Activated CD4-positive, alpha-beta T cell treated with anti-CD3 and anti-CD28 coated beads, Interleukin-2, amount 50 U/mL, for 4 hours (primary cell): ENCODE results near the gene DMBT1.

Experiments used
- DNase-seq, 2 experiments: peaks; one replicate each; pipeline ENCODE4 v3.0.0-alpha.2; 2020

The DMBT1 gene

DNA sequence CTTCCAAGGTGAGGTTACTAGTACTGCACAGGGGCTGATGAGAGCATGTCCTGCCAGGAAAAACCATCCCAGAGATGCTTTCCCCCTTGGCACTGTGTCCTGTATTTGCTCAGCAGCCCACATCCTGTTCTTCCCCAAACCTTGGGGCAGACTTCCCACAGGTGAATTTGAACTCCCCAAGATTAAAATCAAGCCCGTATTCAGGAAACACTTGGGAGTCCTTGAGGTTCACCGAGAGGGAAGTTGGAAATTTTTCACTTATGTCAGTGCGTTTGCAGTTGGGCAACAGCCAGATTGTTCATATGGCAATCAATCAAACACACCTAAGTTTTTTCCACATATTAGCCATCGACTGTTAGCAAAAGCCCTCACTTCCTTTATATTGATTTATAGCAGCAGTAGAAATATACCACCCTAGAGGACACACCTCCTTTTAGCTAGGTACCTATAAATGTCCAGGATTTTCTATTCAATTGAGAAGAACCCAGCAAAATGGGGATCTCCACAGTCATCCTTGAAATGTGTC, at the start of gene DMBT1:
DMBT1 (plus strand) TSS at position 476 of the 526 bp plus-strand sequence; CDS start at position 493, 17 bp downstream.
- DNase-seq = no peak

DNA sequence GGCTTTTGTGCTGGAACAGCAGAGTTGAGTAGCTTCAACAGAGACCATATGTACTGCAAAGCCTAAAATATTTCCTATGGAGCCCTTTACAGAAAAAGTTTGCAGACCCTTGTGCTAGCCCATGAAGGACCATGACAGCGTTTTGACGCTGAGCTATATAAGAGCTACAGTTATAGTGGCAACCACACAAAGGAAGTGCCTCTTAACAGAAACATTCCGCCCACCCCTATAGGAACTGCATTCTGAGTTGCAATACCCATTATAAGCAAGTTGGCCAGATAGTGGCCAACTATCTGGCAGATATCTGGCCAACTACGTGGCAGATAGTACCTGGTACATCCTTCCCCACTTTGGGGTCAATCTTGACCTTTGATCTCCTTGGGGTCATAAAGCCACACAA, 47.5 kb upstream of the DMBT1 start:
- DNase-seq = no peak

DNA sequence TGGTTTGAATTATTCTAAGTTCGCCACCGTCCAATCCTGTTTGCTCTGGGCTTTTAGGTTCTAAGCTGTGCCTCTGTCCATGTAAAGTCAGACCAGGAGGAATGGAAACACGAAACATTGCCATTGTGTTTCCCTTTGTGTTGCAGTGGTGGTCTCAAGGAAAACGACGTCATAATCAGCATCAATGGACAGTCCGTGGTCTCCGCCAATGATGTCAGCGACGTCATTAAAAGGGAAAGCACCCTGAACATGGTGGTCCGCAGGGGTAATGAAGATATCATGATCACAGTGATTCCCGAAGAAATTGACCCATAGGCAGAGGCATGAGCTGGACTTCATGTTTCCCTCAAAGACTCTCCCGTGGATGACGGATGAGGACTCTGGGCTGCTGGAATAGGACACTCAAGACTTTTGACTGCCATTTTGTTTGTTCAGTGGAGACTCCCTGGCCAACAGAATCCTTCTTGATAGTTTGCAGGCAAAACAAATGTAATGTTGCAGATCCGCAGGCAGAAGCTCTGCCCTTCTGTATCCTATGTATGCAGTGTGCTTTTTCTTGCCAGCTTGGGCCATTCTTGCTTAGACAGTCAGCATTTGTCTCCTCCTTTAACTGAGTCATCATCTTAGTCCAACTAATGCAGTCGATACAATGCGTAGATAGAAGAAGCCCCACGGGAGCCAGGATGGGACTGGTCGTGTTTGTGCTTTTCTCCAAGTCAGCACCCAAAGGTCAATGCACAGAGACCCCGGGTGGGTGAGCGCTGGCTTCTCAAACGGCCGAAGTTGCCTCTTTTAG, 46.3 kb upstream of the DMBT1 start:
- no peak for DNase-seq

DNA sequence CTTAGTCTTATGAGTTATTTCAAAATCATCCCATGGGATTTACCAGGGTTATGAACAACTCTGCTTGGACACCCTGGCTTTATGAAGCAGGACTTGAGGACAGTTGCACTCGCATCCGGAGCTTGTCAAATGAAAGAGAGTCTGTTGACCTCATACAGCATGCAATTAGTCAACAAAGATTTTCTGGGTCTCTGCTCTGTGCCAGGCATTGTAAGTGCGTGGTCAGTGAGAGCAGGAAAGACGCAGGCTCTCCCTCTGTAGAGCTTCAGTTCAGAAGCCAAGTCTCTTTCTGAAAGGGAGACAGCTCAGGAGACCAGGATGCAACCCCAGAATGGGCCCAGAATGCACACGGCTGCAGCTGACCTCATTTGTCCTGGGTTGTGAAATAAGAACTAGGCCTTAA, 45.5 kb upstream of the DMBT1 start:
- DNase-seq = no peak

DNA sequence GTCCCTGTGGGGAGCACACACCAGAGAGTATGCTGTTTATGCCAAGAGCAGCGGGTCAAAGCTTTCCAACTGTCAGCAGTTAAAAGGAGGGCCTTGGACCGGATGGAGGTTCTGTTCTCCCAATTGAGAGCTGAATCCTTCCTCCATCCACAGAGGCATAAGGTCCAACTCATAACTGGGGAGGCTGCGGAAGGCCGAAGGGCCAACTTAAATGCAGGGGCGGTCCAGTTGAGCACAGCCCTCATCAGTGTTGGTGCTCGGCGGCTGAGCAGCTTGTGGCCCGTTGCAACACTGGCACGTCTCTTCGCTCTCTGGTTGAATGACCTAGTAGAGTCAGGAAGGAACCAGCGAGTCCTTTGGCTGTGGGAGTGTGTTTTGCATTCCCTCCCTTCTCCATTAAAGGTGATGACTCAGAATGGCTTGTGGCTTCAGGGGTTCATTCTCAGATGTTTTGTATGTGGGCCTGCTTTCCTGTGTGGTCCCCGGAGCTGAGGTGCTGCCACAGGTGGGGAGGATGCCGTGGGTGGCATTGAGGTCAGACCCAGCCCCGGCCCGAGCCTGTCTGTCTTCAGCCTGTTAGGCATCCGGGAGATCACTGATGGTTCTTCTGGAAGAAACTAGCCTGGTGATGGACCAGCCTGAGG, 44.8 kb upstream of the DMBT1 start:
- DNase-seq = peak; percentile 41 to 52

DNA sequence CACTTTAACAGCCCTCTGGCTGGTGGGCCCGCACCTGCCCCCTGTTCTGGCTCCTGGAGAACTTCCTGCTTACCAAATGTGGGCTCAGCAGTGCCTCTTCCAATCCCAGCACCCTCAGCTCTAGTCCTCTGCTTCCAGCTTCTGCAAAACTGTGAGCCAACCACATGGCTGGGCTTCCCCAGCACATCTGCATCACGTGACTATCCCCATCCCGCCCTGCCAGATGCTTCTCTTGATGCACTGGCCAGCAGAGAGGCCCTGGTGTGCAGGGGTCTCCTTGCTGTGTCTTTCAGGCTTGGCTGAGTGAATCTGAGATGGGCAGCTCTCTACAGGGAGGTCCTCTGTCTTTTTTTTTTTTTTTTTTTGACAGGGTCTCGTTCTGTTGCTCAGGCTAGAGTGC, 43.8 kb upstream of the DMBT1 start:
- DNase-seq = no peak

DNA sequence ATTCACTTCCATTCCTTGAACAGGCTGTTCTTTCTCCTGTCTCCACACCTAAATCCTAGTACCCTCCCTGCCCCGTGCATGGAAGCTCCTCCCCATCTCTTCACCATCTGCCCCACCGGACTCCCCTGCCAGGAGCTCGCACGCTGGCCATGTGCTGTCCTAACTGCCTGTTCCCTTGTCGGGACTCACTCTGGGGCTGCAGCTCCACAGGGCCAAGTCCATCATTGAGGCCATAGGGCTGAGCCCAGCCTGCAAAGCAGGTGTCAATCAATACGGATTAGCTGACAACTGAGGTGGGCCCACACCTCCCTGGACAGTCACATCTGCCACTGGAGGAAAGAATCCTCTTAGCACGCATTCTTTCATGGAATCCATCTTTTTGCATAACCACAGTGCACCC, 41.4 kb upstream of the DMBT1 start:
- DNase-seq = no peak

DNA sequence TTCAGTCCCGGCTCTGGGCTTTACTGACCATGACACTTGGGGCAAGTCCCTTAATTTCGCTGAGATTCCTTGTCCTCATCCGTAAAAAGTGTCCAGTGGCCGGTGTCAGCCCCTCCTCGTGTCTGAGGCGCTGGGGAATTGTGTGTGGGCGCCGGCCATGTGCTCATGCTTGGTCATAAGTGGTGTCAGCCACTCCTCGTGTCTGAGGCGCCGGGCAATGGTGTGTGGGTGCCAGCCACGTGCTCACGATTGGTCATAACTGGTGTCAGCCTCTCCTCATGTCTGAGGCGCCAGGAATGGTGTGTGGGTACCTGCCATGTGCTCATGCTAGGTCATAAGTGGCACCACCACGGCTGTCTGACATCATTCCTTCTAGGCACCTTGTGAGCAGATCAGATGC, 40.7 kb upstream of the DMBT1 start:
- DNase-seq = no peak

DNA sequence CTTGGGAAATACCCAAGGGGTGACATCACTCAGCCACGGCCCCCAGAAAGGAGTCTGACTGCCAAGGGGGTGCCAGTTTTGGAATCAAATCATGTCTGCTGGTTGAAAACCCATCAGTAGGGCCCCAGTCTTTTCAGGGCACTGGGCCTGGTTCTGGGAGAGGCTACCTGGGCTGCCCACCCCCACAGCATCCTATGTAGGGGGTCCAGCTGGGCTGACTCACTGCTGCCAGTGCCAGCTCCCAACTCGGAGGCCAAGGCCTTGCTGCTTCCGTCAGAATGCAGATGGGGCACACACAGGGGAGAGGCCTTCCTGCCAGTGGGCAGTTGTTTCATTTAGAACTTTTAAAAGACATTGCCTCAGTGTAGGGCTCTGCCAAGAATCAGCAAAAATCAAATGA, 39.5 kb upstream of the DMBT1 start:
- DNase-seq = no peak

DNA sequence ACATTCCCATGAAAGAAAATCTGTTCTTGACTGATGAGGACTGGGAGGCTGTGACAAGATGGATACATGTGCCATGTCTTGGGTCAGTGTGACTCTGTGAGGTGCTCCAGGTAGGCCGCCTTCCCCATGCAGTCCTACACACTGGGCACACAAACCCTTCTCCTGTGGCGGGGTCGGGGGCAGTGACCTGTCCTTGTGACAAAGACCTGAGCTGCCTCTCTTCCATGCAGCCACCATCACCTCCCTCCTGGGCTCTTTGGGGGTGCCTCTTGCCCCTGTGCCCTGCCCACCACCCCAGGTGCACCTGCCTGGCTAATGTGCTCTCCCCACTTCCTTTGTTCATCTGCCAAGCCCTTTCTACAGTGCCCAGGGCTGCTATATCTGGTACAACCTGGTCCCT, 35.7 kb upstream of the DMBT1 start:
- DNase-seq = no peak

DNA sequence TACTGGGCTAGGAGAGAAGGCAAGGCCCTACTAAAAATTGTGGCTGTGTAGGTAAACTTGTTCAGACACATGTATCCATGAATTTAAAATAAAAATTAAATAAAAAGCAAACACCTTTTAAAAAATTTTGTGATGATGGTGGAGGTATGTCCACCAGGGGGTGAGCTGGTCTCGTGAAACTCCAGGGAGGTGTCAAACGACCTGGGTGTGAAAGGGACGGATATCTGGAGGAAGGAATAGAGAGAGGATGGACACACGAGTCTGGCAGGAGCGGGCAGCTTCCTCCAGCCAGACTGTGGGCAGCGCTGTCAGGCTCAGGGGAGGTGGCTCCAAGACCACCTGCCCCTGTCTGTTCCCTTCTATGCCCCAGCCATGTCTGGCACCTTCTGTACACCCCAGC, 34.8 kb upstream of the DMBT1 start:
- DNase-seq = no peak

DNA sequence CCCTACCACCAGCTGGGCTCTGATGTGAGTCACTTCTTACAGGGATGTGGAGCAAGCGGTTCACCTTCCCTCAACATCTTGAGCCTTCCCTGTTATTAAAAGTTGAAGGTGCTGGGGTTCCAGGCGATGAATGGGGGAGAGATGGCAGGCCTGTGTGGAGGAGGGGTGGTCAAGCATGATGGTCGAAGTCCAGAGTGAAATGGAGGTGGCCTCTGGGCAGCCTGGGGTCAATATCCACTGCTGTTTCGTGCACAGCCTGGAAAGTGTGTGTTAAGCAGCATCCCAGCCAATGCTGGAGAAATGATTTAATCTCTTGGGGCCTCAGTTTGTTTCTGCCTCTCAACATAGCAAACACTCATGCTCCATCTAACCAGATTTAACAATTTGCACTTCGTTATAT, 33.7 kb upstream of the DMBT1 start:
- no peak for DNase-seq

DNA sequence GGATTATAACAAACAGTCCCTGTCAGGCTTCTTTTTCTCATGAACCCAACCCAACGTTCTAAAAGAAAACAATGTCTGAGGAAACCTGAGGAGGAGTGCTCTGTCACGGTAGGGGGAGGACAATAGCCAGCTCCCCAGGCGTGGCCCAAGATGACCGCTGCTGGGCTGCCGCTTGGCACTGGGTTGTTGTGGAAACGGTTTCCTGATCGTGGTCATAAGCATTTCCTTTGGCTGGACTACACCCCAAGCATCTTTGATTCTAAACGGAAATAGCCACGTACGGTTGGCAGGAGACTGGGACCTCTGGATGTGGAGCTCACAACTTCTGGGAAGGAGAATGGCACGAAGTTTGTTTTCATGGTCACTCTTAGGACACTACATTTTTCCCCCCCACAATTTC, 30.4 kb upstream of the DMBT1 start:
- no peak for DNase-seq

DNA sequence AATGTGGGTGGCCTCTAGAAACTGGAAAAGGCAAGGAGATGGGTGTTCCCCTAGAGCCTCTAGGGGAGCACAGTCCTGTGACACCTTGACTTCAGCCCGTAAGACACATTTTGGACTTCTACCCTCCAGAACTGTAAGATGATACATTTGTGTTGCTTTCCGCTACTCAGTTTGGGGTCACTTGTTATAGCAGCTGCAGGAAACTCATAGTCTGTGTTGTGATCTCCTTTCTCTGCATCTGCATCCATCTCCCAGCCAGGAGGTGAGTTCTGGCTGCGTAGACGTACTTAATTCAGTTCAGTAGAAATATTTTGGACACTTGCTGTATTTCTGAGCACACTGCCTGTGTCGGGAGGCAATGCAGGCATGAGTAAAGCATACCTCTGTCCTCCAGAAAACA, 29.3 kb upstream of the DMBT1 start:
- DNase-seq = no peak

DNA sequence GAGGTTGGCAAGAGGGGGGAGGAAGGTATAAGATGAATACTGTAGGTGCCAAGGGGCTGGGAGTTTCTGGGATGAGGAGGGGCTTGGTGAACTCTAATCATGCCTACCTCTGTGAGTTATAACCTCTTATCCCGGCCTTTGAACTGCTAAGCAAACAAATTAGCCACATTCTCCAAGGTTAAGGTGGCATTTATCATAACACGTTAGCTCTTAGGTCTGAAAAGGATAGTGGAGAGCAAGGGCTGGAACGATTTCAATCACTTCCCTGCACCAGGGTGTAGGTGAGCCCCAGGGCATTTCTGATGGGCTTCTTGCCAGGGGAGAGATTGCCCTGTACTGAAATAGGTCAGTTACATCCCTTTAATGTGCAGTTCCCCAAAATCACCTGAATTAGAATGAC, 28.6 kb upstream of the DMBT1 start:
- DNase-seq = no peak

DNA sequence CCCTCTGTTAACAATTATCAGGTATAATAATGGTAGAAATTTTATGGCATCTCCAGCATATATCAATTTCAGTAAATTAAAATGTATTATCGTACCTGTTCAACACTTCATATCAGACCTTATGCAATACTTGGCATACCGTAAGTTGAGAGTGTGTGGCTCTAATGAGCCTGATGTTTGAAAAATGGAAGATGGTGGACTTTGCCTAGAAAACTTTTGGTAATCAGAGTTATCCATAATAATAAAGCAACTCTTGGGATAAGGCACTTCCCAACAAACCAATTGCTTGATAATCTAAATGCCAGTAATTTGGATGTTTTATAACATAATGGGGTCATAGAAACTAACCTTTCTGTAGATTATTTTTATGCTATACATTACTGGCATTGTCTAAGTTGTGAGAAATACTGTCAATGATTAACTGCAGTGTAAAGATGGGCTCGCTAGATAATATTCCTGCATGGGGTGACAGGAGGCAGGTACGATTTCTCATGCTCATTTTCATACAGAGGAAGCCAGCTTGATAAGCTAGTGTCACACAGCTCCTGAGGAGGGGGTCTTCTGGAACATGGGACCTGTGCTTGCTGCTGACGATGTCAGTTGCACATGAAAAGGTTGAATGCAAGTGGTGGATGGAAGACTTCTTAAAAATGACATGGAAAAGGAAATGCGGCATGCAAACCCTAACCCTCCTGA, 27.8 kb upstream of the DMBT1 start:
- DNase-seq = no peak

DNA sequence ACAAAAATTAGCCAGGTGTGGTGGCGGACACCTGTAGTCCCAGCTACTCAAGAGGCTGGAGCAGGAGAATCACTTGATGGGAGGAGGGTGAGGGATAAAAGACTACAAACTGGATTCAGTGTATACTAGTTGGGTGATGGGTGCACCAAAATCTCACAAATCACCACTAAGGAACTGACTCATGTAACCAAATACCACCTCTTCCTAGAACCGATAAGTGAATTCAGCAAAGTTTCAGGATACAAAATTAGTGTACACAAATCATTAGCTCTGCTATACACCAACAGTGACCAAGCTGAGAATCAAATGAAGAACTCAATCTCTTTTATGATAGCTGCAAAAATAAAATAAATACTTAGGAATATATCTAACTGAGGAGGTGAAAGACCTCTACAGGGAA, 23.0 kb upstream of the DMBT1 start:
- DNase-seq = no peak

DNA sequence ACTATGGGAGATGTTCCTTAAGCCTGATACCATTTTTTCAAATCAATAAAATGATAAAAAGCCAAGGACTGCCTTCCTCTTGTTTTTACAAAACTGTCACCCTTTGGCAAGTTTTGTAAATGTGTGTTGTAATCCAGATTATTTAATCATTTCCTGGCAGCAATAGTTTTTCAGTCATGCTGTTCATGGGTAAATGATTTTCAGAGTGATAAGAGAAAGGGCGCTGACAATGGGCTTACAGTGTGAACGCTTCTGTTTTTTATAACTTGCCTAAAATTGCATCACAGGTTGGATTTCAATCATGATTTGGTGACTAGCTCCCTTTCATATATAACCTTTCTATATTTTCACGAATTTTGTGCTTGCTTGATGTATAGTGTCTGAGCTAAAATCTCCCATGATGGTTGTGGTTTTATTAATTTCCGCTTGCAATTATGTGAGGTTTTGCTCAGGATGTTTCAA, 19.0 kb upstream of the DMBT1 start:
- no peak for DNase-seq

DNA sequence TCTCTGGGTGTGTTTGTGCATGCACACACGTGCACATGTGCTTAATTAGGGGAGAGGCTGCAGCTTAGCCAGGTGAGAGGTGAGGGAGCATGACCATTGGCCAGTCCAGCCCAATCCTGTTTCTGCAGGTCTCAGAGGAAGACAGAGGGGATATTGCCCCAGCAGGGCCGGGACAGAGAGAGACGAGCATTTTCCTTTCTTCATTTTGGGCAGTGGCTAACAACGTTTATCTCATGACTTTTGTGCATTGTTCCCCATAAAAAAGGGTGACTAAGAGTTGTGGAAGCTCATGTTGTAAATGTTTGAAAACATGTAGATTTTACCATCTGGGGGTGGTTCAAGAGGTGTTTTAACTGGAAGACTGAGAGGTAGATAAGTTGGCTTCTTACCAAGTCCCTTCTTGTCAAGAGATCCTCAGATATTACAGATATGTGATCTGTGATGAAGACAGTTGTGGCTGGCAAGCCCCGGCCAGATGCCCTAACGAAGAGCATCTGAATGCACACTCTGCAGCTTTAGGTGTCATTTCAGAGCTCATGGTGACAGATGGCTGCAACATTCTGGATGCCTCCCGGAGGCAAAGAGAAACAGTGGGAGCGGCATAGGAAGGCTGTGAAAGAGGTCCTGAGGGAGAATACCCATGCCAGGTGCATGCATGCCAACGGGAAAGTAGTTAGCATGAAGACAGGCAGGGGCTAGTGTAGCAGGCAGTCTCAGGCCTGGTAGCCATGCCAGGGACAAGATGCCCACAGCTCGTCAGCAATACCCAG, 16.7 kb upstream of the DMBT1 start:
- no peak for DNase-seq

DNA sequence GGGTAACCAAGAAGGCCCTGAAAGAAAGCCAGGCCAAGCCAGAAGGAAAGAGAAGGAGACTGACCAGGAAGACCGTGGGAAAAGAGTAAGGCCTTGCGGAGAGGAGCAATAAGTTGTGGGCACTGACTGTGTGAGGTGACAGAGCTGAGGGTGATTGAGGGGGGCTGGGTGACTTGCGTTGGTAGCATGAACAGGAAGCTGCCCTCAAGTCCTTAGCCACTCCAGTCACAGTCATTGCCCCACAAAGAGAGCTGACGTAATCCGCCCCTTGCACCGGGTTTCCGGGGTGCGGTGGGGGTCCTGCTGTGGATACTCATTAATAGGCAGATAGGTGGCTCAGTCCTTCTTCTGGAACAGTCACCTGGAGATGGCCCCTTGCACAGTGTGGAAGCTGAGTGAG, 16.1 kb upstream of the DMBT1 start:
- DNase-seq = no peak

DNA sequence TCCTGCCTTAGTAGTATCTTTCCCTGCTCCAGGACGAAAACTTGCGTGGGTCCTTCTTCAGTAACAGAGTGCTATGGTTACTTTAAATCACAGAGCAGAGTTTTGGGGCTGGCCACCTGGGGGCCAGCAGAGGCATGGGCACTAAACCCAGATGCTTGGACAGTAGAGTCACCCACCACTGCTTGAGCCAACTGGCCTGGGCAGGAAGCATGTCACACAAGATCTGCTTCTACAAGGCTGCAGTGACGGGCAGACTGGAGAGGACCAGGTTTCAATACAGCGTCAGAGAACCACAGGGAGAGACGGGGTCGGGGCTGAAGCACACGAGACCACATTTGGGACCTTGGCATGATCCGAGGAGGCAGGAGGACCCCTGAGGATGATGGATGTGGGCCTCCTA, 14.3 kb upstream of the DMBT1 start:
- no peak for DNase-seq

DNA sequence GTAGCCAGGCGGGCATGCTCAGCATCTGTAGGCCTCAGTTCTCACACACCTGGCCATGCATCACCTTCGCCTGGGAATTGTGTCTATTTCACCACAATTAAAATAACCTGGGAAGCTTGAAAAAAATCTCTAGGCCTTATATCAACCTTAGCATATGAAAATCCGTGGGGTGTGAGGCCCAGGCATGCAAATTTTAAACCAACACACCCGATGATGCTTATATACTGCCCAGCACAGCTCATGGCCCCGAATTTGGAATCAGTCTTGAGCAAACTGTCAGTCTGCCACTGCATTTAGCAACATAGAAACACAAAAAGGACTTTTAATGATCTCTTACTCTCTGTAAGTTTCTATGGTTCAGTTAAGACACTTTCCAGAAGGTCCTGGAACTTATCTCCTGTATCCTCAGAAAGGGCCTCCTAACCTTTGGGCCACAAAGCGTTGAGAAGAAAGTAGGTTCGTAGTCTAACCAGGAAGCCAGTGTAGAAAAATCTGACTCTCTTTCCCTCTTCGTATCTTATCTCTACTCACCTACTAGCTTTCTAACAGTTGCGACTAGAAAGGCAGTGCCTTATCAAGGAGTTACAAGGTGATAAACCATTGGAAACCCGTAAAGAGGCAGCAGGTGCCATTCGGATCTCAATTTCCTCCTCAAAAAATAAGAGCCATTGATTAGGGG, 12.0 kb upstream of the DMBT1 start:
- no peak for DNase-seq
